AG09319 (cell line): ENCODE results near the gene TBC1D16.
"Not testable (repeated sequence)": the region's sequence is repeated elsewhere in the genome, so short reads cannot be mapped to it uniquely, and the experiment has no call there.

Experiments used
- DNase-seq: peaks from one replicate; pipeline ENCODE4 v3.0.0-alpha.2; 2010; ENCODE audit warnings: low read depth; ENCODE audit errors: extremely low read depth
- TF ChIP-seq, protein P1 (sequence below): IDR thresholded peaks from 2 replicates; pipeline ENCODE4 v1.5.1; 2011; ENCODE audit warnings: low read depth, mild to moderate bottlenecking, inconsistent platforms, low read length, moderate library complexity

The TBC1D16 gene

DNA sequence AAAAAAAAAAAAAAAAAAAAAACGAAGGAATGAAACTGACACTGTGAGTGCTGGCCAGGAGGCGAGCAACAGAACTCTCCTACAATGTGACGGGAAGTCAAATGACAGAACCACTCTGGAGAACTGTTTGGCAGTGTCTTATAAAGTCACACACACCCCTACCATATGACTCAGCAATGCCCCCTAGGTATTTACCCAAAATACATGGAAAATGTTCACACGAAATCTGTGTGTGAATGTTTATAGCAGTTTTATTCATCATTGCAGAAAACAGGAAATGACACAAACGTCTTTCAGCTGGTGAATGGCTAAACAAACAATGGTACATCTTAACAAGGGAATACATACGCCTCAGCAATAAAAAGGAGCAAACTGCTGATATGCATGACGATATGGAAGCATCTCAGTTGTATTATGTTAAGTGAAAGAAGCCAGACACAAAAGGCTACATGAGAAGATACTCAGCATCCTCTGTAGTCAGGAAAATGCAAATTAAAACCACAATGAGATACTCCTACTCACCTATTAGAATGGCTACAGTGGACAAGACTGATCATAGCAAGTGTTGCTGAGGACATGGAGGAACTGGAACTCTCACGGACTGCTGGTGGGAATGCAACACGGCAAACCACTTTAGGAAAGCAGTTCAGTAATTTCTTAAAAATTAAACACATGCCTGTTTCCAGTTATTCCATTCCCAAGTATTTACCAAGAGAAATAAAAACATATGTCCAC, 74.7 kb downstream of the TBC1D16 start:
- DNase-seq: no peak
- TF ChIP-seq, protein P1, sequence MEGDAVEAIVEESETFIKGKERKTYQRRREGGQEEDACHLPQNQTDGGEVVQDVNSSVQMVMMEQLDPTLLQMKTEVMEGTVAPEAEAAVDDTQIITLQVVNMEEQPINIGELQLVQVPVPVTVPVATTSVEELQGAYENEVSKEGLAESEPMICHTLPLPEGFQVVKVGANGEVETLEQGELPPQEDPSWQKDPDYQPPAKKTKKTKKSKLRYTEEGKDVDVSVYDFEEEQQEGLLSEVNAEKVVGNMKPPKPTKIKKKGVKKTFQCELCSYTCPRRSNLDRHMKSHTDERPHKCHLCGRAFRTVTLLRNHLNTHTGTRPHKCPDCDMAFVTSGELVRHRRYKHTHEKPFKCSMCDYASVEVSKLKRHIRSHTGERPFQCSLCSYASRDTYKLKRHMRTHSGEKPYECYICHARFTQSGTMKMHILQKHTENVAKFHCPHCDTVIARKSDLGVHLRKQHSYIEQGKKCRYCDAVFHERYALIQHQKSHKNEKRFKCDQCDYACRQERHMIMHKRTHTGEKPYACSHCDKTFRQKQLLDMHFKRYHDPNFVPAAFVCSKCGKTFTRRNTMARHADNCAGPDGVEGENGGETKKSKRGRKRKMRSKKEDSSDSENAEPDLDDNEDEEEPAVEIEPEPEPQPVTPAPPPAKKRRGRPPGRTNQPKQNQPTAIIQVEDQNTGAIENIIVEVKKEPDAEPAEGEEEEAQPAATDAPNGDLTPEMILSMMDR: no peak

DNA sequence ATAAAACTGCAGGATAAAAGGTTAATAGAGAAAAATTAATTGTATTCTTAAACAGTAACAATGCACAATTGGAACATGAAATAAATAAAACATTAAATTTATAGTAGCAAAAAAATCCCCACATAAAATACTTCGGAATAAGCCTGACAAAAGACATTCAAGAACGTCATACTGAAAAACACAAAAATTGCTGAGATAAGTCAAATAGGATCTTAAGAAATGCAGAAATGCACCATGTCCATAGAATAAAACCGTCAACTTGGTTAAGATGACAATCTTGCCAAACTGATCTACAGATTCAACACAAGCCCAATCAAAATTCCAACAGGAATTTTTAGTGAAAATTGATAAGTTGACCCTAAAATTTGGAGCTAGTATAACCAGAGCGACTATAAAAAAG, 76.6 kb downstream of the TBC1D16 start:
- TF ChIP-seq, protein P1: no peak
- DNase-seq: no peak

DNA sequence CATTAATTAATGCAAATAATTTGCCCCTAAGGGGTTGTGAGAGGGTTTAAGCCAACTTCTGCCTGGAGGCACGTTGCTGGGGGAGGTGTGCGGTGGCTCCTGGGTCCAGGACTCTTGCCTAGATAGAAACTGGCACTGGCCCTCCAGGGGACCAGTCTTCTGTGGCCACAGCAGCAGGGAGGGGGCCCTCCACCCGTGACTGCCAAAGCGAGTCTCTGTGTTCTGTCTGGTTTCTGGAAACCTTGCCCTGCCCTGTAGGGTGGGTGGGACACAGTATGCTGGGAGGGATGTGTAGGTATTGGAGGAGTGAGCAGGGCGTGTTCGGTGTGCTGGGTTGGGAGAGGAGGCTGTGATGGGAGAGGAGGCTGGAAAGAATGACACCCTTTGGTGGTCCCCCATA, 78.8 kb downstream of the TBC1D16 start:
- TF ChIP-seq, protein P1: no peak
- no peak for DNase-seq

DNA sequence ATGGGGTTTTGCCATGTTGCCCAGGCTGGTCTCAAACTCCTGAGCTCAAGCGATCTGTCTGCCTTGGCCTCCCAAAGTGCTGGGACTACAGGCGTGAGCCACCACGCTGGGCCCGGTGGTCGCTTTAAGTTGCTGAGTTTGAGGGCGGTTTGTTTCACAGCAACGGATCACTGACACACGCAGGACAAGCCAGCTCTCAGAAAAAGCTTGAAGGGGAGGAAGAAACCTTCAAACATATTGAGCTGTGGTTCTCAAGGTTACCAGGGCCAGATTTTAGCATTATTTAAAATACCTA, 79.3 kb downstream of the TBC1D16 start:
- DNase-seq: not testable (repeated sequence)

DNA sequence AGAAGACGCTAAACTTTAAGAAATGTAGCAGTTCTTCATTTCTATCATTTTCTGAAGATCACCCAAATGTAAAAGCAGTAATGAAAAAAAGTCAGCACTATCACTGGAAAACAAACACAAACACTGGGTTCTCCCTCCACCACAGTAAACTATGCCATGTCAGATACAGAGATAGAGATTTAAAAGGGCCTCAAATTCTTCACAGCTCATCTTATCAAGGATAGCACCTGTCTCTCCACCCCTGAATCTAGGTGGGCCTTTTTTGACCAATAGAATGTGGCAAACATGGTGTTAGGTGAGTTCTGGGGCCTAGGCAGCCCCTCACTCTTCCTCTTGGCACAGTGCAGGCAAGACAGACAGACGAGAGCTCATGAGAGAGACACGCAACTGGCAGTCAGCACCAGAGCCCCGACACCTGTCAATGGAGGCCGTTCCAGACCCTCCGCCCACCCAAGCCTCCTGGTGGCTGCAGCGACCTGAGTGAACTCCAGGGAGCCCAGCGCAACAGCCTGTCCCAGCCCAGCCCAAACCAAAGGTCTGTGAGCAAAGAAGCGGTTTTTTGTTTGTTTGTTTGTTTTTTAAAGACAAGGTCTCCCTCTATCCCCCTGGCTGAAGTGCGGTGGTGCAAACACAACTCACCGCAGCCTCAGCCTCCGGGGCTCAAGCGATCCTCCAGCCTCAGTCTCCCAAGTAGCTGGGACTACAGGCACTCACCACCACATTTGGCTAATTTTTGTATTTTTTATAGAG, 79.8 kb downstream of the TBC1D16 start:
- TF ChIP-seq, protein P1: no peak
- no peak for DNase-seq

DNA sequence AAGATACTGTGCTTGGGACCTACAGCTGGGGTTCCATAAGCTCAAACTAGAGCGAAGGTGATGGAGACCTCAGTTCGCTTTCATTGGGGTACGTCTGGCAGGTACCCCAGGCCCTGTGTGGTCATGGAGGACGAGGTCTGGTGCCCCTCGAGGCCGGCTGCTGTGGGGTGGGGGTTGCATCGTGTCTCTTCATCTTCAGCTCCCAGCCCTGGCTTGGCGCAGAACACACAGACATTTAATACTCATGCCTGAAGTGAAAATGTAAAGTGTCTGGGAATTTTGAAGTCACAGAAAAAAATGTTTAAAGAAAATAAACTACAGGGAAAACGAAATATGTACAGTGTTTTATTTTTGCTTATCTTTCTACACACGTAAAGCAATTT, 80.5 kb downstream of the TBC1D16 start:
- TF ChIP-seq, protein P1: no peak
- no peak for DNase-seq

DNA sequence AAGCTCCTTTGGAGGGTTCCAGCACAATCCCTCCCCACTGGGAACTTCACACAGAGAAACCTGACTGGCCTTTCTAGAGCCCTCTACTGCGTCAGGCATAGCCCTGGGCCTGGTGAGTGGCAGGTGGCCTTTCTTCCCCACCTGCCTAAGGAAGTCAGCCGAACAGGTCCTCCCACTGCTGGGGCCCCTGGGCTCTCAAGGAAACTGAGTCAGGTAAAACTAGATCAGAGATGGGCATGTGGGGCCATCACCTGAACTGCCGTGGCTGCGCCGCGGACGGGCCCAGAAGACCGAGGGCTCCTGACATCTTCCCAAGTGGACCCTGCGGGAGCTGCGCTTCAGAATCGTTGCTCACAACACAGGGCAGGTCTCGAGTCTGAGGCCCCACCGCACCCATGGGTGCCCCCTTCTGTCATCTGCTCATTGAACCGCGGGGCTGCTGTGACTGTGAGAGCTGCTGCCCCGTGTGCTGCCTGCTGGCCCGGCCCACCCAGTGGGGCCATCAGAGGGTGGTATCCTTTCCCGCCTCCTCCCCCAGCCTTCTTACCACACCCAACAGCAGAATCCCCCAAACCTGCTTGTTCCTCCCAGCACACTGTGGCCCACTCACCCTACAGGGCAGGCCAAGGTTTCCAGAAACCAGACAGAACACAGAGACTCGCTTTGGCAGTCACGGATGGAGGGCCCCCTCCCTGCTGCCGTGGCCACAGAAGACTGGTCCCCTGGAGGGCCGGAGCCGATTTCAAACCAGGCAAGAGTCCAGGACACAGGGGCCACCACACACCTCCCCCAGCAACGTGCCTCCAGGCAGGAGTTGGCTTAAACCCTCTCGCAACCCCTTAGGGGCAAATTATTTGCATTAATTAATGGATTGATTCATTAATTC, 81.1 kb downstream of the TBC1D16 start:
- DNase-seq: no peak
- TF ChIP-seq, protein P1: no peak
